RPMI8226 (cell line): ENCODE data around the gene DCAF8.
A peak's percentile ranks its signal among the peaks of the same experiment; 100 is the strongest.

ENCODE experiments used
- DNase-seq: peaks from one replicate; pipeline ENCODE4 v3.0.0-alpha.2; 2015

DCAF8 gene

DNA sequence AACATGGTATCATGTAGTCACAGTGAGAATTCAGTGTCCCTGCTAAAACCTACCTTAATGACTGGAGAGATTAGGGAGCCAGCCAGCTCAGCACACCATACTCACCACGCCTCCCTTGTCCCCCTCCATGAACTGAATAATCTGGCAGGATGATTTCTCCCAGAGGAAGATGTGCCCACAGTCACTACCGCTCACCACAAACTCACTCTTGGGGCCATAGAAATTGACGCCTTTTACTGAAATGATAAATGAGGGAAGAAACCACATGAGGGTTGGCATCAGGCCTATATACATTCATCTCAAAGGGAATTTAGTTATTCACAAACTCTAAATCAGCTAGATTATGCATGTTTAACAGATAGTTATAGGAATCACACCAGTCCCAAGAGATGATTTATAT lies 39.8 kb downstream of the DCAF8 start:
- DNase-seq, result no peak

DNA sequence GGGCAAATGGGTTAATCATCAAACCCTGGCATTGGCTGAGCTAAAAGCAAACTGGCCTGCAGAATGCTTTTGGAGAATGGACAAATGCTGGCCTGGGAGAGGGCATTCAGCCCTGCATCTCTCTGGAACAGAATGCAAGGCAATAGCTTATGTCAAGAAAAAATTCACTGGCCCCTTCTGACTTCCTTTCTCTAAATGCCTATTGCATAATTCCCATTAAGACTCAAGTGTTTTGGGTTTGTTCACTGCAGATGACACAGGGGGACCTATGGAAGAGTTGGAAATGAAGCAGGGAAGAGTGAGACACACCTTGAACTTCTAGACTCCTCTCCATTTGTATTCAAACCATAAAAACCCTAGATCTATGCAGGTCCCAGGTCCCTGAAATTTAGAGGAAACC lies 41.3 kb downstream of the DCAF8 start:
- DNase-seq, result no peak

DNA sequence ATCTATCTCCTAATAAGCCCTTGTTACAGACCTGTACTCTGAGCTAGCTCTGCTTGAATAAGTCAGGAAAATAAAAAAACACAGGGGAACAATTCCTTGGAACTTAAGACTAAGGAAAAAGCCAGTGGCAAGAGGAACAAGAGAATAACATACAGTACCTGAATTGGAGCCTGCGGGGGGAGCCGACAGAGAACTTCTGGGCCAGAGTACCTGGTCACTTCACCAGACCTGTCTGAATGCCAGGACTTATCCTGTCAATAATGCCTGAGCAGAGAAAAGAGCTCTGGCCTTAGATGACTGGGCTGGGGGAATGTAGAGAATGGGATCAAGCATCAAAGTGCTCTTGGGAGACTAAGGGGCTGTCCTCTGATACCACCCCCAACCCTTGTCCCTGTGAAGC lies 42.0 kb downstream of the DCAF8 start:
- DNase-seq, result no peak

DNA sequence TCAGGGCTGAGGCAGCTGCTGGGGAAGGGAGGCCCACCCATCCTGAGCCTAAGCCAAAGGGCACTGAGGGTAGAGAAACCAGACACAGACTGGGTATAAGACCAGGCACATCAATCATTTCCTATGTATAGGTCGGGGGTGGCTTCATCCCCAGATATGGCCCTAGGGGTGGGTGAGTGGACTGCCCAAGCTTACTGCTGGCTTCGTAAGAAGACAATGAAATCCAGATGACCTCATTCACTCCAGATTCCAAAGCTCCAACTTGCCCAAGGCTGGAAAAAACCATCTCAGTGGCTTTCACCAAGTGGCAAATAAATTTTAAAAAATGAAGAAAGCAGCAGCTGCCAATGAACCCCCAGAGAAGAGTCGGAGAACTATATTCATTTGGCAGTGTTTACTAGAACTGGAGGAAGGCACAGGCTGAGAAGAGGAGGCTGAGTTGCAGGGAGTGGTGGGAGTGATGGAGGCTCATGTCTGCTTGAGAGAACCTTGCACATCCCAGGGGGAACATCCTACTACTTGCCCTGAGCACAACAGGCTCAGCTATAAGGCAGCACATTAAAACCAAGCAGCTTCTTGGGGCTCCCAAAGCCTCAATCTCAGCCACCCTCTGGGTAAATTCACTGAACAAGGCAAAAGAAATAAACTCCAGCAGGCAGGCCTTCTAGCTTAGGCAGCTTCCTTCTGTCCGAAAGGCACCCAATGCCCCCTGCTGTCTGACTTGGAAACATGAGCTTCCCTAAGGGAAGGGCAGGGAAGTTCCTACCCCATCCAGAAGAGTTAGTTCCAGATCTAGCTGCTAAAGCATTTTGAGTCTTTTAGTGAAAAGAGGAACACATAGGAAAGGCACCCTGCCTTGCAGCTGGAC lies 43.1 kb downstream of the DCAF8 start:
- DNase-seq, result no peak

DNA sequence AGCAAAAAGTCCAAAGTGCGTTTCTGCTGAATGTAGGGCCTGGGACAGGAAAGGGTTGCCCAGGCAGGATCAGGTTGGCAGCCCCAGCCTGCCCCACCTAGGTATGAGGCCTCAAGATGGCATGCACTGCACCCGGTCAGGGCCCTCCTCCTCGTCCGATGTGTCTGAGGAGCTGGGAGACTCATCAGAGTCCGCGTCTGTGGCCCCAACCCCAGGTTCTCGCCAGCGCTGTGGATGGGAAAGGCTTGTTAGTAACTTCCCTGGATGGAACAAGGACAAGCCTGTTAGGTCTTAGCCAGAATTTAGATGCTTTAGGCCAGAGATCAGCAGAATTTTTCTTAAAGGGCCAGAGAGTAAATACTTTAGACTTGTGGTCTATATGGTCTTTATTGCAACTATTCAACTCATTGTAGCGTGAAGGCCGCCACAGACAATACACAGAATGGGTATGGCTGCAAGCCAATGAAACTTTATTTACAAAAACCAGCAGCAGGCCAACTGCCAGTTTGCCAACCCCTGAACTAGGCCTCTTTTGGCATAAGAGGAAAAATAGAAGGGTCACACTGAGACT lies 44.8 kb downstream of the DCAF8 start:
- no peak for DNase-seq

DNA sequence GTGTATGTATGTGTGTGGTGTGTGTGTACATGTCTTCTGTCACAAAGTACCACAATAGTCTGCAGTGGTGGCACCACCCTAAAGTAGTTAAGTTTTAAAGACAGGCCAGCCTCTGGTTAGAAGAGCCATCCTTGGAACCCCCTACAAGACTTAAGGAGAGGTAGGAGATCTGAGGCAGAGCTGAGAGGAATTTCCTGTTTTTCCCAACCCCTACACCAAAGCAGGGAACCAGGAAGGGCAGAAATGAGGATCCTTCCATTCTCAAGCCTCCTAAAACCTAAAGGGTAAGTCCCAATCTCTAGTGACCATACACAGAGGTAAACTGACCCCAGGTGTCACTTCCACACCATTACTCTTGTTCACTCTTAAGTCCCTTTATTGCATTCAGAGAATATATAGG lies 46.0 kb downstream of the DCAF8 start:
- no peak for DNase-seq

DNA sequence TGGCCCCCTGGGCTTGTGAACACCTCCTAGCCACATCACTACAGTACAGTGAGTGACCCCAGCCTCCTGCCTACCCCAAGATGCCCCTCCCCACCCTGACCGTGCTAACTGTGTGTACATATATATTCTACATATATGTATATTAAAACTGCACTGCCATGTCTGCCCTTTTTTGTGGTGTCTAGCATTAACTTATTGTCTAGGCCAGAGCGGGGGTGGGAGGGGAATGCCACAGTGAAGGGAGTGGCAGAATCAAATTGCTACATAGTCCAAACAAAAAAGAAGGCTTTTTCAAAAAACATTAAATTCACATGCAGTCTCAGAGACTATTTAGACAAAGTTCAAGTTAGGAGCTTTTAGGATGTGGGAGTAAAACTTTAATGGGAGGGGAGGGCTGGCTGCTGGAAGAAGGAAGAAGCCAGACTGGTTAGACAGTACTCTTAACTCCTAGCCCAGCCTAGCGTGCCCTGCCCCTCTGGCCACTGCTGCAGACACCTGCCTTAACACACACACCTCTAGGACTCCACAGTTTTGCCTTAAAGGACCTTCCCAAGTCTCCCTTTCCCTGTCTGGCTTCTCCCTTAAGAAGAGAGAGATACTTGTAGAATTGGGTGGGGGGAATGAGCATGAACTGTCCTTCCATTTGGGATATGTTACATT lies 47.7 kb downstream of the DCAF8 start:
- no peak for DNase-seq

DNA sequence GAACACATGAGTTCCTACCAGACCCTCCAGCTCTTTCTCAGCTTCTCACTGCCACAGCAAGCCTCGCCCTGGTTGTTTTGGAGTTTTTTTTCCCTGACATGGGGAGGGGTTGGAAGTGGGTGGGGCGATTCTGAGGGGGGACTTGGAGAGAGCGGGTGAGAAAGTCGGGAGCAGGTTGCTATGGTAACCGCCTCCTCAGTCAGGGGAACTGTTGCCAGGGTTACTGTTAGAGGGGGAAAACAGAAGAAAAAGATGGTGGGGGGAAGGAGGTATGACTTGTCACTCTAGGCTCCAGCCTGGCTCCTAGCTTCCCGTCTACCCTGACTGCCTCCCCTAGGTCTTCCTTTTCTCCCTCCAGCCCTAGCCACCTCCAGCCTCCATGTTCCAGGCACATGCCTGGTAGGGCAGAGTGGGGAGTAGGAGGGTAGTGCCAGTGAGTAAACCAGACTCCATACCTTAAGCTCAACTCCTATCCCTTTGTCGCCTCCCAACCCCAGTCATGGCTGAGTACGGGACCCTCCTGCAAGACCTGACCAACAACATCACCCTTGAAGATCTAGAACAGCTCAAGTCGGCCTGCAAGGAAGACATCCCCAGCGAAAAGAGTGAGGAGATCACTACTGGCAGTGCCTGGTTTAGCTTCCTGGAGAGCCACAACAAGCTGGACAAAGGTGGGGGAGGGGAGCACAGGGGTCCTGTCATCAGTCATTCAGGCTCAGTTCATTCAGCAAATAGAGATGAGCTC lies 51.1 kb downstream of the DCAF8 start:
- DNase-seq, result no peak

DNA sequence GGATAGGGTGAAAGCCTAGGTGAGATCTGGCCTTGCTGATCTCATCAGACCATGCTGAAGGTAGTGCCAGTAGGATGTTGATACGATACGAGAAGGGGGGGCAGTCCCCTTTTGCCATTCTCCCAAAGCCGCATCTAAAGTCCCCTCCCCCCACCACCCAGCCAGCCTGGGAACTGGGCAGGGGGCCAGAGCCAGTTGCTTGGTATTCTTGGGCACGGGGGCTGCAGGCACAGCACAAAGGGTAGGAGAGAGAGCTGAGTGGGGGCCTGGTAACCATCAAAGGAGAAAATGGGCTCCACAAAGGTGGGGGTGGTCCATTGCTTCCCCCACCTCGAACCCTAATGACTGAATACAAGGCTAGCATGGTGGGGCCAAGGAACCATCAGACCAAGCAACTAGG lies 51.8 kb downstream of the DCAF8 start:
- DNase-seq, result no peak

DNA sequence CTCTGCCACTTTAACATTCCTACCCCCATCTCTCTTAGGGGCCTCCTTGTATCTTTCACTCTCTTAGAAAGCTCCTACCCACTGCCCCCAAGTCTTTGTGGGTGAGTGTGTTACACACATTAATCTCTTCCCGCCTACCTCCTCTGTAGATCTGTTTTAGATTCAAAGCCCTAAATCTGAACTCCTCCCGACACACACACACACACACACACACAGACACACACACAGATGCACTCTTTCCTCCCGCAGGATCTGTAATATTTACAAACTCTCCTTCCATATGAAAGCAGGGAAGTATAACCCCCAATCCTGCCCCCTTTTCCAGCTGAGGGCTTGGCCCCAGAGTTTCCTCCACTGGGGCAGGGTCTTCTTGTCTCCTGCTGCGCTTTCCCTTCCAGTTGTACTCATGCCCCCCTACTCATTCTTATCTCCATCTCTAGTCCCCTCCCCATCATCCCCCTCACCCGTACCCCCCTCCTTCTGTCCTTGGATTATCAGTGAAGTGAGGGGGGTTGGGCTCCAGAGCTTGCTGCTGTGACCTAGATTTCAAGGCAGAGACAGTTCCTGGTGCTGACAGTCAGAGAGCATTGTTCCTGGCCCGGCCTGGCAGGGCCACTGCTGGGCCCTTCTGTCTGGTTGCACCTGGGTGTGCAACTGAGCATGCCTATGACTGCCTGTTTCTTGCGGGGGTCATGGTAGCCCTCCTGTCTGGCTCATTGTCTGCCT lies 52.9 kb downstream of the DCAF8 start:
- DNase-seq, result no peak

DNA sequence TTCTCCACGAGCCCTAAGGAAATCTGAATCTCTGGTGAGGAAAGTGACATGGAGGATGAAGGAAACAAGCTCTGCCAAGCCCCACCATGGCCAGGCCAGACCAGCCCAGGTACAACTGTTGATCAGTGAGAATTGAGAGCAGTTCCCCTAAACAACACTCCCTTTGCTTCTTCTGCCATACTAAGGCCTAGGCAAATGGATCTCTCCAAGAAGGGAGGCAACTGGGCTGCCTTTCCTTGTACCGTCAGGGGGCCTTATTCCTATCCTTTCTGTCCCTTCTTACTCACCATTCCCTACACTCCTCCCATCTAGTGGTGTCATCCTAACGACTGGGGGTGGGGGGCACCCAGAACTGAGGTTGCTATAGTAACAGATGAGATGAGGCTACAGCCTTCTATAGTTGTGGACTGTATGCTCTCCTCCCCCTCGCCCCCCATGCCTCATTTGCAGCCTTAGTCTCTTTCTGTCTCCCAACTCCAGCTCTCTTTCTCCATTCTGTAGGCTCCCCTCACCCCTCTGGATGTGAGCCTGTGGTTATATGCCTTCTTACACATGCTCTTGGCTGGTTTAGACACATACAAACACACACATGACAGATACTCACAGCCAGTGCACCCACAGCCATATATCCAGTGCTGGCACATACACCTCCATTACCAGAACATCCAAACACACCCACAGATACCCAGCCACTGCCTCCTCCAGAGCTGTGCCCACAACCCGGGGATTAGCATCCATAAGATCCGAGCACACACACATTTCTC lies 53.6 kb downstream of the DCAF8 start:
- DNase-seq, result no peak

DNA sequence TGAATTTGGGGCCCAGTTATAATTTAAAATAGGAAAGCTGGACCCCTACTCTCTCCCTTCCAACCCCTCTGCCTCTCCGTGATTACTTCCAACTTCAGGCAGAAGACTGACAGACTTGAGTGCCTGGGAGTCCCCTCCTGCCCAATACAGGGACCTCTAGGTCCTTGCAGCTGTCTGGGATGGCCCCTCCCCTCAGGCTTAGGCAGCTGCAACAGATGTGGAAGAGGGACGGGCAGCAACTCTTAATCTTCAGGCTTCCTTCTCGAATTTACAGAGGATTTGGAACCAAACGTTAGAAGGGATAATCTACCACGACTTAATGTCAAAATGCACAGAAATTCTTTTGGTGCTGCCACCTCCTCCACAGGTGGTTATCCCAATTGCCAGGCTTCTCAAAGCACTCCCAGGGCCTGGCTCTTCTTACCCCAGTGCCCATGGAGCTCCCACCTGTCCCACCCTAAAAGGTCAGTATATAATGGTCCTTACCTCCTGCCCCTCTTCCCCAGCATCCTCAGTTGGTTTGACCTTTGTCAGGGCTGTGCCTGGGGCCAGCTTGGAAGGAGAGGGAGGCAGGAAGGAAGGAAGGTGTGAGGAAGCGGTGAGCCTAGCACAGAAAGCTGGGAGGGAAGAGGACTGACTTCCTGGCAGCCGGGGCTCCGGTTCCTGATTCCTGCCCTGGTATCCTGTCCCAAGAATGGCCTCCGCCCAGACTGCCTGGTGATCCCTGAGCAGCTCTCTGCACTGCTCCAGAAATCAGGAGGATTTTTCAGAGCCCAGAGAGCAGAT lies 54.4 kb downstream of the DCAF8 start:
- DNase-seq, result no peak

DNA sequence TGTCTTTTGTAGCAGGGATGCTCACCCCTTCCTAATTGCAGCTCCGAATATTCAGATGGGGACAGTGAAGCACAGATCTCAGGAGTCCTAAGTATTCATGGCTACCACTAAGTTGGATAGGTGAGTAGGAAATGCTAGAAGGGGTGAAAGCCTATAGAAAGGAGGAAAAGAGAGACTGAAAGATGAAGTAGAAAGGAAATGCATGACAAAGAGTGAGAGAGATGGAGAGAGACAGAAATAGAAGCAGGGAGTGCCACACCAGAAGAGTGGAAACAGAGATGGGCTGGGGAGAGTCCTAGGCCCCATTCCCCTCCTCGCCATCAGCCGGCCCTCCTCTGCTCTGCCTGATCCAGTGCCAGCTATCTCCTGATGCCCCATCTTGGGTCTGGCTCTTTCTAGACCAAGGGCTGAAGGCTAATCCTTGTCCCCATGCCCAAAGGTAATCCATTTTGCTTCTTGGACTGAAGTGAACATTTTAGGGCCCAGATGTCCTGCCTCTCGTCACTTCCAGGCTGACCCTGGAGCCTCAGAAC lies 55.2 kb downstream of the DCAF8 start:
- no peak for DNase-seq

DNA sequence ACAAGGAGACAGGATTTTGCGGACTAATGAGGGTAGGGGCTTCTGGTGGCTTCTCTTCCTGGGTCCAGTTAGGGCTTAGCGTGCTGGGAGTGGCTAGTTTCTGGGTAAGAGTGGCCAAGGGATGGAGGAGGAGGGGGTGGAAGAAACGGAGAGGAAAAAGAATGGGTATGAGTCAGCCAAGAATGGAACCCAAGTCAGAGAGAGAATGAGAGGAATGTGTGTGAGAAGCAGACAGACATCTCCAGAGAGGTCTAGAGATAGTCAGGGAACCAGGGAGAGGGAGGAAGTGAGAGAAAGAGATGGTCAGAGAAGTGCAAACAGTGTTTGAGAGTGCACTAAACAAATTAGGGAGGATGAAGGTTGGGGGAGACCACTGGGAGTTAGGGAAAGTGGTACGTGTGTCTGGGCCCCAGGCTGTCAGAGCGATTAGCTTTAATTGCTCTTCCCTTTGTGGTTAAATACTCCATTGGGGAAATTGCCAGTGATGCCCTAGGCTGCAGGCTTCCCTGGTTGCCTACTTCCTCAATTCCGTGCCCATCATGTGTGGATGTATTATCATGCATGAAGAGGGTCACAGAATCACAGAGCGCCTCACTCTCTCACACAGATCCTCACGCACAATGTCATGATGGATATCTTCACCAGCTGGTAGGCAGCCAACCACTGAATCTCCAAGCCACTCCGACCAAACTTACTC lies 55.8 kb downstream of the DCAF8 start:
- DNase-seq, result no peak

DNA sequence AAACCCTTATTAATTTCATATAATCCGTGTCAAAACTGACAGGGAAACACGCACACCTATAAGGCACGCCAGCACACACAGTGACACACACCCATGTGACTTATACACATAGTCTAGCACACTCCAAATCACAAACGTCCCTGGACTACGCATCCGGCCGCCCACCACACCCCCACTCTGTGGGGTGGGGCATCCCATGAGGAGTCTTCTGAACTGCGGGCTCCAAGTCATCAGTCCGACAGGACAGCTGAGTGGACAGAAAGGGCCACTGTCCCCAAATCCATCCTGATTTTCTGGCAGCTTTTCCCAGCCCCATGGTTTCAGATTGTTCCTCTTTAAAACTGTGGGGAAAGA lies 56.3 kb downstream of the DCAF8 start:
- DNase-seq, result no peak

DNA sequence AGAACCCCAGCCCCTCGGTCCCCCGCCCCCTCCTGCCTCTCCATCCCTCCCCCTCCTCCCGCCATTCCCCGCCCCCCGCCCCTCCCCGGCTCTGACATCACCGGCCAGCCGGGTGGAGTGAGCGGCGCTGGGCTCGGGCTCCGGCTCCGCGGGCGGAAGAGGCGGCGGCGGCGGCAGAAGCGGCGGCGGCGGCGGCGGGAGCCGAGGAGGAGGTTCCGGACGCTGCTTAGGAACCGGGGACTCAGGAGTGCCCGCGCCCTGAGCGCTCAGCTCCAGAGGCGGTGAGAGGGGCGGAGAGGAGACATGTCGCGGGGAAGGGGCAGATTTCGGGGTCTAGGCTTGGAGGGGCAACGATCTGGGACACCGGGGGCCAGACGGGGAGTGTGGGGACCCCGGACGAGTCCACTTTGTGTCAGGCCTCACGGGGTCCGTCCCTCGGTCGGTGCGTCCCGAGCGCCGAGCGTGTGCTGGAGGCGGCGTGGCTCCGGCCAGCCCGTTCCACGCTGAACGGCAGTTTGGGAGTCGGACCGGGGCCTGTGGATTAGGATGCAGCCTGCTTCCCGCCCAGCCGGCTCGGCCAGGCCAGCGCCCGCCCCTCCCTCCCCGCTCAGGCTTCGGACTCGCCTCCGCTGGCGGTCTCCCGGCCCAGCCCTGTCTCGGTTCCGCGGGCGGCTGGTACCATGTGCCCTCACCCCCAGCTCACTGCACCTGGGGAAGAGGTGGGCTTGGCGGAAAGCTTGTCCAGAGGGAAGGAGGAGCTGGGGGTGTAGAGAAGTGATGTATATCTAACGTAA lies 56.9 kb downstream of the DCAF8 start, which contains the start of gene PEA15:
Gene PEA15 (plus strand): TSS at position 143 of the 794 bp plus-strand sequence. CDS start 6,161 bp downstream, outside the sequence.
- peak; percentile 81 for DNase-seq

DNA sequence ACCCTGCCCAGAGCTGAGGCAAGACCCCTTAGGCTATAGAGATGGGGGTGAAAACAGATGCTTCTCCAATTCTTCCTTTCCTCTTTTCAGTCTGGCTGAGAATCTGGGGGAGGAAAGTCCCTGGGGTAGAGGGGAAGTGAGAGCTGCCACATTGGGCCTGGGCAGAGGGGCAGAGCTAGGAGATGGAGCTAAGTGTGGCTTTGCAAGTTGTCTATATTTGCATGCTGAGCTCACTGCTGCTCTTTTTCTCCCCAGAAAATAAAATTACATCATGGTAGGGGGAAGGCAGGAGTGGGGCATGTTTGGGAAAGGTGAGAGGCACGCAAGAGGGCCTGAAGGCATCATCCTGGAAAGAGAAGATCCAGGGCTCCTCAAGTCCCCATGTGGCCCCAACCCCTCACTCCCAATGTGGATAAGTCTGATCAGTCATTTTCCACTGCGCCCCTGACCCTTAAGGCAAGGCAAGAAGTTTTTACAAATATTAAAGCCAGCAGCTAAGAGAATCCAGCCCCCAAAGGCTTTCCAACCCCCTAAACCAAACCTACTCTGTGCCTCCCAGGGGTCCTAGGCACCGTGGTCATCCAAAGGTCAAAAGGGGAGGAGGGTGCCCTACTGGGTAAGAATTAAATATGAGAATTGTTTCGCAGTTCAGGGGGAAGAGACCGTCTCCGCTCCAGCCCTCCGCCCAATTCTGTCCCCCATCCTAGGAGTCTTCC lies 57.7 kb downstream of the DCAF8 start:
- DNase-seq, result peak; percentile 66

DNA sequence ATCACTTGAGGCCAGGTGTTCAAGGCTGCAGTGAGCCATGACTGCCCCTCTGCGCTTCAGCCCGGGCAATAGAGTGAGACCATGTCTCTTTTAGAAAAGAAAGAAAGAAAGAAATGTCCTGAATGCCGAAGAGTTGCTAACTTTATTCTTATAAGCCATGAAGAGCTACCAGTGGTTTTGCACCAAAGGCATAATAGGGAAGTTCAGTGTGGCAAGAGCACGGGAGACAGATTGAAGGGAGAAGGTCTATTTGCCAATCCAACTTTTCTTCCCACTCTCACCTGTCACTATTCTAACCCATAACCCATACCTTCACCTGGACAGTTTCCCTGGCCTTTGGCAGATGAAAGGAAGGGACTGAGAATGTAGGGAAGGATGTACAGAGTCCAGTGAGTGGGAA lies 61.6 kb downstream of the DCAF8 start:
- DNase-seq, result no peak

DNA sequence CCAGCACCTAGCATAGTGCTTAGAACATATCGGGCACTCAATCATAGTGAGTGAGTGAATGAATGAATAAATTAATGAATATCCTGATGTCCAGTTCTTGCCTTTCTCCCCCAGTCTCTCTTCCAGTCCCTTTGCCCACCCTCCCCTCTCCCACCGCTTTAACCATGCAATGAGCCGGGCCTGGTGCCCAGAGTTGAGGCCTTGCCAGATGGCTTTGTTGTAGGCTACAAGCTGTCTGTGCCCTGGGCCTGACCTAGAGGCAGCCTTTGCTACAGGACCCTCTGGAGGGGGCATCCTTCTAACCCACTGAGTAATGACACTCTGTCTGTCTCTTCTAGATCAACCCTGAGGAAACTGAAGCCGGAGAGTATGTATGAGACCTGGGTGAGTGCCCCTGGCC lies 65.1 kb downstream of the DCAF8 start:
- DNase-seq, result no peak
